ENCODE measurements around the gene SCUBE2. TPM values are rescaled to one million over a fixed set of nuclear protein-coding genes. Genes with fewer than 3 reads are reported as not detected.
A peak's percentile ranks its signal among the peaks of the same experiment; 100 is the strongest.

Gene SCUBE2
- total and polyA plus RNA-seq, 12 donors = 0.22 to 4.1 (median 1.5) TPM

GRCh38 chr11:9037963-9038362 is 53.4 kb downstream of the SCUBE2 start:
- Histone ChIP-seq H3K4me3 (no peak overlapping the region), H3K27me3 (peaks cover 0 to 5% (median 0%) of the 10 kb centered on the region in 7 donors), H3K9me3 (no peaks in the 10 kb centered on the region), H3K27ac (peak overlapping the region in 1 of 10 donors; percentile 58), H3K36me3 (no peaks in the 10 kb centered on the region), H3K4me1 (peaks cover 0 to 13% (median 0%) of the 10 kb centered on the region in 9 donors)
- no peak for TF ChIP-seq CTCF (IDR thresholded peaks at IDR 0.05)
- ATAC-seq (no peak), DNase-seq (no peak)
- 85 to 92% methylated on average over 1 of the region's 1 CpG for WGBS, 2 donors
- intact Hi-C loops (cut with DNase I) = no loop called here

DNA sequence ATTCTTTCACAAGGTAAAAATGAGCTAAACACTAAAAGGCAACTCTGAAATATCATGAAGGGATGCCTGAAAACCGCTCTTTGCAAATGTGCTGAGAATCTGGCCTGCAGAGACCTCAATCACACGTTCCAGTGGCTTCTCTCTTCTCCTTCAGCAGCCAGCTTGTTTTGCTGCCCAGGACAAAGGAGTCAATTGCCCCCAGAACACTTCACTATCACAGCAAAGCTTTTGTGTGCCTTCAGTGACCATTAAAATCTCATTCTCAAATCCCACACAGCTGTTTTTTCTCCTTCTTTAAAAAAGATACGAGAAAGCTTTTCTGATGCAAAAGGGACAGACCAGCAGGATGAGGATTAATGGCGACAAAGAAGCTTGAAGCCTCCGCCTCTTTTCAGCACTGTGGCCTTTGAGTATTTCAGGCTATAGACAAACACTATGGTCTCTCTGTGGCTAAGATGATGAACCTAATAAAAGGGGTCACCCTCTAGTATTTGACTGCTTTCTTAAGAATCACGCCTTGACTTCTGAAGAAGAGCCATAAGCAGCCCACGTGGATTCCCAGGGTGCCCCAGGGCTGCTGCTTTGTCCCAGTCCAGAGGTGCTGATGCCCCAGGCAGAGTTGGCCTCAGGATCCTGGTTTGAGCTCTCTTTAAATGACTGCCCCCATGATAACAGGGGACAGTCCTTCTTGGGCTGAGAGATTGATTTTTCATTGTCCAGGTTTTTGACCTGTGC is 54.2 kb downstream of the SCUBE2 start:
- Histone ChIP-seq H3K27ac (peak overlapping the region in 1 of 10 donors; percentile 58), H3K27me3 (no peaks in the 10 kb centered on the region), H3K4me3 (no peak overlapping the region), H3K4me1 (peaks cover 0 to 13% (median 0%) of the 10 kb centered on the region in 9 donors), H3K36me3 (no peaks in the 10 kb centered on the region), H3K9me3 (no peaks in the 10 kb centered on the region)
- ATAC-seq (no peak), DNase-seq (no peak)
- TF ChIP-seq CTCF (IDR thresholded peaks at IDR 0.05) = no peak
- intact Hi-C loops (cut with DNase I) = no loop called here
- 76 to 81% methylated on average over 7 of the region's 7 CpGs for WGBS, 2 donors

- 69 to 76% methylated on average over 5 of the region's 5 CpGs for WGBS, 2 donors
- ATAC-seq (peak in 1 of 8 donors; percentile 22), DNase-seq (no peak)
- H3K9me3 ChIP-seq = no peaks in the 10 kb centered on the region
- H3K27ac ChIP-seq = no peak overlapping the region
- no peak overlapping the region for H3K4me3 ChIP-seq
- no peak for TF ChIP-seq CTCF (IDR thresholded peaks at IDR 0.05)
- peaks cover 0 to under 1% (median 0%) of the 10 kb centered on the region in 9 donors for H3K36me3 ChIP-seq
- no peaks in the 10 kb centered on the region for H3K27me3 ChIP-seq
- intact Hi-C loops (cut with DNase I) = no loop called here
- peaks cover 0 to 10% (median 0%) of the 10 kb centered on the region in 9 donors for H3K4me1 ChIP-seq
Measured at GRCh38 chr11:9030601-9031000, 60.8 kb downstream of the SCUBE2 start.

- H3K9me3 ChIP-seq = no peaks in the 10 kb centered on the region
- no peak overlapping the region for H3K4me3 ChIP-seq
- peaks cover 0 to 15% (median 0%) of the 10 kb centered on the region in 9 donors for H3K4me1 ChIP-seq
- no peak for ATAC-seq
- H3K27me3 ChIP-seq = no peaks in the 10 kb centered on the region
- no peak overlapping the region for H3K27ac ChIP-seq
- intact Hi-C loops (cut with DNase I) = no loop called here
- no peak for DNase-seq
- TF ChIP-seq CTCF (IDR thresholded peaks at IDR 0.05) = no peak
- H3K36me3 ChIP-seq = peaks cover 0 to 2% (median 0%) of the 10 kb centered on the region in 9 donors
- 86 to 91% methylated on average over 7 of the region's 7 CpGs for WGBS, 2 donors
Measured at GRCh38 chr11:9029422-9029821, 62.0 kb downstream of the SCUBE2 start.

All from heart right ventricle (tissue), 16 donors.